ENCODE results near the gene POLR2C.
A peak's percentile ranks its signal among the peaks of the same experiment; 100 is the strongest.

POLR2C gene

DNA sequence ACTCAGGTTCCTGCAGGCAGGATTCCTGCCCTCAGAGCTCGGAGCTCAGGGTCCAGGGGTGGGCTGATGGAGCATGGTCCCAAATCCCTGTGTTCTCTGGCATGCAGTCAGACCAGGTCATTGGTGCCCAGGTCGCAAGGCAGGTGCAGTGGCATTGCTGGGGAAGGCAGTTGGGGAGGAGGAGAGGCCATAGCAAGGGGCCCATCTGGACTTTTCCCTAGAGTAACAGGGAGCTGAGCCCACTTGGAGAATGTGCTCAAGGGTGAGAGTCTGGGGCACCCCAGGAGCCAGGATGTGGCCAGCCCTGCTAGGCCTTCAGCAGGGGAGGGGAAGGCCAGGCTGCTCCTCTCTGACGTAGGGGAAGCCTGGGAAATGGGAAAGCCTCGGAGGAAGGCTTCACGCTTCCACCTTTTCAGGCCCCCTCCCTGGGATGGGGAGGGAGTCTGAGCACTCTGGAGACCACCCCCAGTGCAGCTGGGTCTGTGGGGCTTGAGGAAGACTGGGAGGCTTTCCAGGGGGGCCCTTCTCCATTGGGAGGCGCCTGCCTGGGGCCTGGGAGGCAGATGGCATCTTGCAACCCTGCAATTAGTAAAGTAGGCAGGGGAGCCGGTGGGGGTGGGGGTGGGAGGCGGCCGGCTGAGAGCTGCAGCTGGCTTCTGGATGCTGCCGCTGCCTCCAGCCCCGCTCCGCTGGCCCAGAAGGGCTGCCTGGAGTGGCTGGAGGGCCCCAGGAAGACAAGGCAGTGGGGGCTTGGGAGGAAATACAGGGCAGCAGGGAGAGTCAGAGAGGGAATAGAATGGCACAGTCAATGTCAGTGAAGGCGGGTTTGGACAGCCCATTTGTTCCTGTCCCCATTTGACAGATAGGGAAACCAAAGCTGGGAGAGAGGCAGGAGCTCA, 44.9 kb downstream of the POLR2C start:
- DNase-seq = no peak

DNA sequence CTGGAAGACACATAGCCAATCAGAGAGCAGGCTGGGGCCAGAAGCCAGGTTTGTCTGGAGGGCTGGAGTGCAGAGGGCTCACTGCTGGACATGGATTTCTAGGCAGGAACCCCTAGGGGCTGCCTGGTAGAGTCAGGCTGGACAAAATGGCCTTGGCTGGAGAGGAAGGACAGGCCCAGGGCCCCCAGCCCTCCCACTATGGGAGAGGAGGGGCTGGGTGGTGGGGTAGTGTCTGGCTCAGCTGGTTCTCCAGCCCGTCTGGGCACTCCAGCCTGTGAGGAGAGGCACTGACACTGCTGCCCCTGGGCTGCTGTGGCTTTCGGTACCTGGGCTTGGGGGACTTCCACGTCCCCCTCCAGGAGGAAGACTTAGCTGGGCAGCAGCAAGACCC, 45.6 kb downstream of the POLR2C start:
- no peak for DNase-seq

DNA sequence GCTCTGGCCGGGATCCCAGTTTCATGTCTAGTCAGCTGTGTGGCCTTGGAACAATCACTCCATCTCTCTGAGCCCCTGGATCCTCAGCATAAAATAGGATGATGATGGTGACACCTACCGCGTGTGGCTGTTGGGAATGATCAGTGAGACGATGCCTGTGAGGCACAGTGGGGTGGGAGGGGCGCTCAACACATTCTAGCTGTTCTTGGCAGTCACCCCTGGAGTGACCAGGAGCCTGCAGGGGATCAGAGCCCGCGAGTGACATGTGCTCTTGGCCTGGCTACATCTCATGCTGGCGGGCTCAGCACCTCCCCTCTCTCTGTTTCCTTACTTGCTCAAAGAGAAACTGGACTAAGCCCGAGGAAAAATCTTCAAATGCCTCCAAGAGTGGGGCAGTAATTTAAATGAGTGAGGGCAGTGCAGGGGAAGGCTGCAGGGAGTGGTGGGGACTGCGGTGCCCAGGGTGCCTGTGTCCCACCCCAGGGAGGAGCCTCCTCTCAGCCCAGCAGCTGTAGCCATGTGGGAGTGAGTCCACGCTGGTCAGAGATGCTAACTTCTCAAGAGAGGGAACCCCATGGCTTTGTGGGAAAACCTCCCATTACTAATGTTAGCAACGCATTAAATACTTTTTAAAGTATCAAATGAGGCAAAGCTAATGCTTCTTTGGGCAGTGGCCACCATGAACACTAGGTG, 46.9 kb downstream of the POLR2C start:
- DNase-seq = no peak

DNA sequence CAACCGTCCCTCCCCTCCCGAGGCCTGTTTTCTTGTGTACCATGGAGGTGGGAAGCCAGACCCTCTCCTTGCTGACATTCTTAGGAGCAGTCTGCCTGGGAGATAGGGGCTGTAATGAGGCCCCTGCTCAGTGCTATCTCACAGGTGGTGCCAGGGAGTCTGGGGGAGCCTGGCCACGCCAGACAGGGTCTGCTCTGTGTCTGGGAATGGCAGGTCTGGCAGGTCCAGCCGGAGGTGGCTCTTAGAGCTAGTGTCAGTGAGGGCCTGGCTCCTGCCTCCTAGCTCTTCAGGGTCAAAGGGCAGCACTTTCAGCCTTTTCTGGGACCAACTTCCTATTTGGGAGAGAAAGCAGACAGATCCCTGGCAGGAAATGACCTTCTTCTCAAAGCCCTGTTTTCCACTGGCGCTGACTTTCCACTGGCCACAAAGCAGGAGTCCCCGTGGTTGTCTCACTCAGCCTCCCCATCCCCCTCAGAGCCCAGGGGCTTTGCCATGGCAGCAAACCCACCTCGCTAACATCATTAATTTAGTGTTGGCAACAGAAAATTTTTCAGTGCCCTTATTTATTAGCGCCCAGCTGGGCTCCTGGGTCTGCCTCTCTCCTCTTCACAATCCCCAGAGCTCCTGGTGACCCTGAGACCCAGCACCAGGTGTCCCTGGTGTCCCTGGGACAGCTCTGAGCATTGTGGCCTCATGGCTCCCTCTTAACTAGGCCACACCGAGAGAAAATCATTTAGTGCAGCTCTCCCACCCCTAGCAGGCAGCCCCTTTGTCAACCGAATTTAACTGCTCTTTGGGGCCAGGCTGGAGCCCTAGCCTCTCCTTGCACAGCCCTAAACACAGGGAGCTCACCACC, 47.8 kb downstream of the POLR2C start:
- no peak for DNase-seq

DNA sequence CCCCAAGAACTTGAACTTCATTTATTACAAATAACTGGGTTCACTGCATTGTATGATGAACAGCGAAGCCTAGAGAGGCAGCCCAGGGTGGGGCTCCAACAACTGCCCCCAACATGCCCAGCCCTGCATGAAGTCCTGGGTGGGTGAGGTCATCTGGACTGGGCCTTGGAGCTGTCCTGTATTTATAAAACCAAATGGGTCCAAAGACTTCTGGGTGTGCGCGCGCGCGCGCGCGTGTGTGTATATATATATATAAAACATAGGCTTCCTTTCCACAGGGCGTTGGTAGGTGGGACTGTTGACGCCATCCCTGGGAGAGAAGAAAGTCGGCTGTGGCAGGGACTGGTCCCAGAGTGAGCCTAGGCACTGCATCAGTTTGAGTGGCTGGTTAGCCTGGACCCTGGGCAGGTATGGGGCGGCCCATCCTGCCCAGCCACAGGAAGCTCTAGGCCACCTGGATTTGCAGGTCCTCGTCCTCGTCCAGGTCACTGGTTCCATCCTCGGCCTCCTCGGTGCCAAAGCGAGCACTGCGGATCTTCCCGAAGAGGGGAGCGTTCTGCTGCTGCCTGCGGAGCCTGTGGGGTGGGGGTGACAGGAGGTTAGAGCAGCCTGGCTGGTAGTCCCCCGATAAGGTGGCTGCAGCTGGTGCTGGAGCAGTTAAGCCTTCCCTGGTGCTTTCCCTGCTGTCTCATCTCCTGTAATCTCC, 50.0 kb downstream of the POLR2C start:
- no peak for DNase-seq

DNA sequence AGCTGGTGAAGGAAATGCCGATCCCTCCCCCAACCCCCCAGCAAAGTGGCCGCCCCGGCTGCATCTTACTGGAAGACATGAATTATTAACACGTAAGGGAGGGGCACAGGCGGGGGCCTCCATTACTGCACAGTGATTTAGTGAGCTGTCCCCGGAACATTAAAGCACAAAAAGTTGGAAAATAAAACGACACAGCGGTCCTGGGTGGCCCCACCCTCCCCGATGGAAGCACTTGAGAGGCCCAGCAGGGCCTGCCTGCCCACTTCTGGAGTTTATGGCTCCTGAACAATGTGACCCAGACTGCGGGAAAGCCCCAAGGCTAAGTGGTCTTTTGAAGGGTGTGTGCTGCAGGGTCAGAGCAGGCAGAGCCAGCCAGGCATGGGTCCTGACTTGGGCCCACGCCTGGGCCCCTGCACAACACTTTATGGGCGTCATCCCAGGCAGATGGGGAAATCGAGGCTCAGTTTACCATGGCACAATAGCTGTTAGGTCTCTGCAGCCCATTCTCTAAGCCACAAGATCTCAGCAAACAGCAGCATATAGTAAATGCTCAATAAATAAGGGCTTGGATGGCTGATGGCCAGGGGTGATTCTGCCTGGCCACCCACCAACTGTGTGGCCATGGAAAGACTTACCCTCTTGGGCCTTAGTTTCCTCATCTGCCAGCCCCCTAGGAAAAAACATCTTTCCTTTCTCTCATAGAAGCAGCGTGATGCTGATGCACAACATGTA, 51.1 kb downstream of the POLR2C start:
- DNase-seq = no peak

DNA sequence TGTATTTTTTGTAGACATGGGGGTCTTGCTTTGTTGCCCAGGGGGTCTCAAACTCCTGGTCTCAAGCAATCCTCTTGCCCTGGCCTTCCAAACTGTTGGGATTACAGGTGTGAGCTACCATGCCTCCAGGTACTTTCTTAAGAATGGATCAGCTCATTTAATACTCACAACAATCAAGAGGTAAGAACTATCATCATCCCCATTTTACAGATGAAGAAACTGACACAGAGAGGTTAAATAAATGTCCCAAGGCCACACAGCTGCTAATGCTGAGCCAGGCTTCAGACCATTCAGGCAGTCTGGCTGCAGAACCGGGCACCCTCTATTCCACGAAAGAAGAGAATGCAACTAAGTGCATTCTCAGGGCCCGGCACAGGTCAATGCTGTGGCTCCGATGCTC, 51.9 kb downstream of the POLR2C start:
- DNase-seq = no peak

DNA sequence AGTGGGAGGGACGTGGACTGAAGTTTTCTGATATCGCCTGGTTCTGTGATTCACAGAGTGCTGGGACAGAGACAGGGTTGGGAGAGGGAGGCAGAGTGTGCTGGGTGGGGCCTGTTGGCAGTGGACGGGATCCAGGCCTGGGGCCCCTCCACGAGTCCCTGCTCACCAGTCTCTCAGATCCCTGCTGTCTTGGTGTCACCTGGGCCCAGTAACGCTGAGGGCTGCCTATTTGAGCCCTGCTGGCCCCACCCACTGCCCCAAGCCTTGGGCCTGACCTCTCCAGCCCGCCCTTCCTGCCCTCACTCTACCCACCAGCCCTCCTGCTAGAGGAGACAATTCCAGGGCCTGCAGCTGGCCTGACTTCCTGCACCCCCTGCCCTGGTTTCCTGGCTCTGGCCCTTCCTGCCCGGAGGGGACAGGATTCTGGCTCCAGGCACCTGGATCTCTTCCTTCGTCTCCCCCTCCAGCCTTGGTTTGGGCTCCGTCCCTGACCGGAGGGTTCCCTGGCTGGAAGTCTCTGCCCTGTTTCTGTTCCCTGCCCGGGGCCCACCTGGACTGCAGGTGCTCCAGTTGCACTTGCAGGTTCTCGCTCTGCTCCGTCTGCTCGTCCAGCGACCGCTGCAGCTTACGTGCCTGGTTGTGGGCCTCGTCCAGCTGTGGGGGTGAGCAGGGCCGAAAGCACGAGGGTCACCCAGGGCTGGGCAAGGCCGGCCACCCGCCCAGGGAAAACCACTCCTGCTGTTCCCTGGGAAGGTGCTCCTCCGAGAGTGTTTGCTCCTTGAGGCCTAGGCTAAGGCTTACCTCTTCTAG, 52.5 kb downstream of the POLR2C start:
- no peak for DNase-seq

DNA sequence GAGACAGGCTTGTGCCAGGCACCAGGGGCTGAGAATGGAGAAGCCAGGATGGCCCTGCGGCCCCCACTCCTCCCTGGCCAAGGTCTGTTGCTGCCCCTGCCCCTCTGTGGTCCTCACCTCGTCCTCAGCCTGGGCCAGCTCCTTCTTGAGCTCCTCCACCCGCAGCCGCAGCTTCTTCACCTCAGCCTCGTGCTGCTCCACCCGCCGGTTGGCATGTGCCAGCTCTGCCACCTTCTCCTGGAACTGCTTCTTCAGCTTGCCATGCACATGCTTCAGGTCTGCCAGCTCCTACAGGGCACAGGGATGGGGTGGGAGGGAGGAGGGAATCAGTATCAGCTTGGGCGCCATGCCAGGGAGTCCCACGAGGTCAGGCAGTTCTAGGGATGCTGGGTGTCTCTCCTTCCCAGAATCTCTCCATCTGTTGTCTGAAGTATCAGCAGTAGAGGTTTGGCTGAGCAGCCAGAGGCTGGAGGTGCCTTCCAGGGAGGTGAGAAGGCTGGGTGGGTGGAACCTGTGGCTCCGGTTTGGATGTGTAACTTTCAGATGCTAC, 53.8 kb downstream of the POLR2C start:
- DNase-seq = no peak

DNA sequence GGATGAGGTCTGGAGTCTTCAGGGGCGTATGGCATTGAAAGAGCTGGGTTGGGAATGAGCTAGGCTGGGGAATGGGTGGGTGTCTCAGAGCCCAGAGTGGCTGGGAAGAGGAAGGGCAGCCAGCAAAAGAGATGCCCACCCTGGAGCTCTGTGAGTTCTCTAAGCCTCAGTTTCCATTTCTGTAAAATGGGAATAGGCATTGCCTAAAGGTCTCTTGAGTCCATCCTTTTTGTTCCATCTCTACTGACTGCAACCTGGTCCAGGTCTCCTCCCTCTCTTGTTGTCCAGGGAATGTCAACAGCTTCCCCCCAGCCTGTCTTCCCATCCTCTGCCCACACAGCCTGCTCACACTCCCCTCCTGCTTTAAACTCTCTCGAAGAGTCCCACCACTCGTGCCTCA, 54.3 kb downstream of the POLR2C start:
- DNase-seq = no peak

DNA sequence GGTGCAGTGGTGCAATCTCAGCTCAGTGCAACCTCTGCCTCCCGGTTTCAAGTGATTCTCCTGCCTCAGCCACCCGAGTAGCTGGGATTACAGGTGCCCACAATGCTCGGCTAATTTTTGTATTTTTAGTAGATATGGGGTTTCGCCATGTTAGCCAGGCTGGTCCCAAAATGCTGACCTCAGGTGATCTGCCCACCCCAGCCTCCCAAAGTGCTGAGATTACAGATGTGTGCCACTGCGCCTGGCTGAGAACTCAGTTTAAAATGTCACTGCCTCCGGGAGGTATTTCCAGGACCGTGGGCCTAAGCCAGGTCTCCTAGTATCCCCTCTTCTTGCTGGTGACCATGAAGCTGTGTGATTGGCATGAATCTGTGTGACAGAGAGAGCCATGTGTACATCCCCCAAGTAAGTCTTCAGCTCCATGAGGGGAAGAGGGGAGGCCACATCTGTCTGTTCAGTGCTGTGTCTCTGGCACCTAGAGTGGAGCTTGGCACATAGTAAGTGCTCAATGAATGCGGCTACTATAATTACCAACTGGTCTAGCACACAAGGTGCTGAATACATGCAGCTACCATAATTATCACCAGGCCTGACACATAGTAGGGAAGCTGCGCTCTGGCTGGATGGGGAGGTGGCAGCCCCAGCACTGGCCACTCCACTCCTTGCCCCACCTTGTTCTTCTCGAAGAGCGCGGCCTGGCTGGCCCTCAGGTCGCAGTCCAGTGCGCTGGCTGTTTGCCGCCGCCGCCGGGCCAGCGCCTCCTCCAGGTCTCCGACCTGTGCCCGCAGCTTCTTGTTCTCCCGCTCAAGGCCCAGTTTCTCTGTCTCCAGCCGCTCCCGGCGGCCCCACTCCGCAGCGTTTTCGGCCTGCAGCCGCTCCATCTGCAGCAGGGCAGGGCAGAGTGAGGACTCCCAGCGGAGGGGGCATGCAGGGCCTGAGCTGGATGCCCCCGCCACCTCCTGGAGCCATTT, 55.2 kb downstream of the POLR2C start:
- DNase-seq = no peak

DNA sequence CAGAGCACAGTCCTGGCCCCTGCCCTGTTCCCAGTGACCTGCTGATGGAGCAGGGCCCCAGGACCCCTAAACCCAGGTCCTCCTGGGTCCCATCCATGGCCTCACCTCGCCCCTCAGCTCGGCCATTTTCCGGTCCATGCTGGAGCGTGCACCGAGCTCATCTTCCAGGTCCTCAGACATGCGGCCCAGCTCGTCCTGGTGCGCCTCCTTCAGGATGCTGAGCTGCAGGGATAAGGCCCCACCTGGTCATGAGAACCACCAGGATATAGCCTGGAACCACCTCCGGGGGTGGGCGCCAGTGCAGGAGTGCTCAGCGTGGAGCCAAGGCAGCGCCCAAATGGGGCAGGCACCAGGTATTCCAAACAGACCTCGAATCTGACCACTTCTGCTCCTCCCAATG, 56.0 kb downstream of the POLR2C start:
- no peak for DNase-seq

DNA sequence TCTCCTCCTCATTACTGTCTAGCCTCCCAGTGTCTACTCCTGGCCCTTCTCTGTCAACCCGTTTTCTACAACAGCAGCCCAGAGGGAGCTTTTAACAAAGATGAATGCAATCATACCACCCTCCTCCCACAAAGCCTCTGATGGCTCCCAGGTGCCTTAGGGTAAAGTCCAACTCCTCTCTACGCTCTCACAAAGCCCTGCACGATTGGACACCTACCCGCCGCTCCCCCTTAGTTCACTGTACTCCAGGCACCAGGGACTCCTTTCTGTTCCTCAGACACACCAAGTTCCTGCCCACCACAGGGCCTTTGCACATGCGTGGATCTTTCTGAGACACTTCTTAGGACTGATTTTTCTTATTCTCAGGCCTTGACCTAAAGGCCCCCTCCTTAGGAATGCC, 56.4 kb downstream of the POLR2C start:
- no peak for DNase-seq

DNA sequence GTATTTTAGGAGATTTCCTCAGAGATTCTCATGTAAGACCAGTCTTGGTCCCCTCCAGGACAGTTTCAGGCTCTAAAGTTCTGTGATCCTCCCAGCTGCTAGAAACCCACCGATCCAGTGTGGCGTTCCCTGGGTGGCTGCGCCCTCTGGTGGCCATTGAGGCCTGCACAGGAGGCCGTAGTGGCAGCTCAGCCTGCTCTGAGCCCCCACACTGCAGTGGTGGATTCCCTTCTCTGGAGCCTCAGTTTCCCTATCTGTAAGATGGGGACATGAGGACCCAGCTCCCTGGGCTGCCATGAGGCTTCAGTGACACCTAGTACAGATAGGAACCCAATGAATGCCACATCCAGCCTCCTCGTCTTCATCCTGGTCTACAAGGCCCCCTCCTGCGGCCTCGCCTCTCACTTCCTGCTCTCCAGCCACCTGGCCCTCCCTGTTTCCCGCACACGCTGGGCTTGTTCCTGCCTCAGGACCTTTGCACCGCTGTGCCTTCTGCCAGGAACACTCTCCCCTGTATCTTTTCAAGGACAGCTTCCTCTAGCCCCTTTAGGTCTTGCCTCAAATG, 57.4 kb downstream of the POLR2C start:
- peak; percentile 78 for DNase-seq

Measured in activated T-cell treated with anti-CD3 and anti-CD28 coated beads for 4 hours (primary cell).